Astrocyte of the cerebellum (primary cell): Measurements from ENCODE around the gene SLC36A1.

Experiments used
- DNase-seq: peaks from one replicate; pipeline ENCODE4 v3.0.0-alpha.2; 2011; ENCODE audit warnings: low read depth
- H3K4me3 ChIP-seq: 2 replicates; pipeline ENCODE4 v1.5.1; 2011; ENCODE audit warnings: mild to moderate bottlenecking, low read depth, low read length, moderate library complexity
- in situ Hi-C: cut with HindIII; loops from 2 replicates; pipeline ENCODE4 v1.10.0; 2017; ENCODE audit warnings: low sequenced_read_pairs
- TF ChIP-seq, protein P1 (sequence below): IDR thresholded peaks from 2 replicates; pipeline ENCODE4 v1.5.1; 2012; ENCODE audit warnings: low read length, low read depth, moderate library complexity, mild to moderate bottlenecking; ENCODE audit errors: missing control alignments

SLC36A1 gene

DNA sequence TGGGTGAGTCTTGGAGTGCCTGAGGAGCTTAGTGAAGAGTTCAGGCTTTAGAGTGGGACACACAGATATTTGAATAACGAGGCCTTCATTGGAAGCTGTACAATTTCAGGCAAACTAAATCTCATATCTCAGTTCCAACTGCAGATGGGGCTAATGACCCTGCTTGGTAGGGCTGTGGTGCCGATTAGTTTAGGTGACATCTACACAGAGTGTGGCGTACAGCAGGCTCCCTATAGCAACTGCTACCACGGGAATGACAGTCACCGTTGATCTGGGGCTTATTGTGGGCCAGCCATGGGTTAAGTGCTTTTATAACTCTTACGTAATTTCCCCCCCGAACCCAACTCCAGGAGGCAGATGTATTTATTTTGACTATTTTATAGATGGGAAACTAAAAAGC lies 72.9 kb downstream of the SLC36A1 start:
- TF ChIP-seq, protein P1, sequence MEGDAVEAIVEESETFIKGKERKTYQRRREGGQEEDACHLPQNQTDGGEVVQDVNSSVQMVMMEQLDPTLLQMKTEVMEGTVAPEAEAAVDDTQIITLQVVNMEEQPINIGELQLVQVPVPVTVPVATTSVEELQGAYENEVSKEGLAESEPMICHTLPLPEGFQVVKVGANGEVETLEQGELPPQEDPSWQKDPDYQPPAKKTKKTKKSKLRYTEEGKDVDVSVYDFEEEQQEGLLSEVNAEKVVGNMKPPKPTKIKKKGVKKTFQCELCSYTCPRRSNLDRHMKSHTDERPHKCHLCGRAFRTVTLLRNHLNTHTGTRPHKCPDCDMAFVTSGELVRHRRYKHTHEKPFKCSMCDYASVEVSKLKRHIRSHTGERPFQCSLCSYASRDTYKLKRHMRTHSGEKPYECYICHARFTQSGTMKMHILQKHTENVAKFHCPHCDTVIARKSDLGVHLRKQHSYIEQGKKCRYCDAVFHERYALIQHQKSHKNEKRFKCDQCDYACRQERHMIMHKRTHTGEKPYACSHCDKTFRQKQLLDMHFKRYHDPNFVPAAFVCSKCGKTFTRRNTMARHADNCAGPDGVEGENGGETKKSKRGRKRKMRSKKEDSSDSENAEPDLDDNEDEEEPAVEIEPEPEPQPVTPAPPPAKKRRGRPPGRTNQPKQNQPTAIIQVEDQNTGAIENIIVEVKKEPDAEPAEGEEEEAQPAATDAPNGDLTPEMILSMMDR, result no peak
- DNase-seq, result no peak
- in situ Hi-C loops, result no loop called here
- H3K4me3 ChIP-seq, result no peak overlapping the region

DNA sequence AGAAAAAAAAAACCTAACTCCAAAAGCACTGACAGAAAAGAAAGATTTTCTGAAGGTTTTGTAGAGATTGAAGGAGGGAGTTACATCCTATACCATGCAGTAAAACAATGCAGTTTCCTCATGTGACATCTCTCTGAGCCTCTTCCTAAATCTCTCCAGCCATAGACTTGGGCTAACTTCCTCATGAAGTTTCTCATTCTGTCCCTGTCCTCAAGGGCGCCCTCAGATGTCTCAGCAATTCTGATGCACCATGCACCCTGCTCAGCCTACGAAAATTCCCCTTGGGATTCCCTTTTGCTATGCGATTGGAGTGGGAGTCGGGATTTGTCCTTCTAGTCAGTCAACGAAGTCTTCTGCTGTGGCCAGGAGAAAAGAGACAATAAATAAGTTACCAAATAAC lies 74.8 kb downstream of the SLC36A1 start:
- DNase-seq, result no peak
- no peak overlapping the region for H3K4me3 ChIP-seq
- in situ Hi-C loops, result no loop called here
- TF ChIP-seq, protein P1, result no peak

DNA sequence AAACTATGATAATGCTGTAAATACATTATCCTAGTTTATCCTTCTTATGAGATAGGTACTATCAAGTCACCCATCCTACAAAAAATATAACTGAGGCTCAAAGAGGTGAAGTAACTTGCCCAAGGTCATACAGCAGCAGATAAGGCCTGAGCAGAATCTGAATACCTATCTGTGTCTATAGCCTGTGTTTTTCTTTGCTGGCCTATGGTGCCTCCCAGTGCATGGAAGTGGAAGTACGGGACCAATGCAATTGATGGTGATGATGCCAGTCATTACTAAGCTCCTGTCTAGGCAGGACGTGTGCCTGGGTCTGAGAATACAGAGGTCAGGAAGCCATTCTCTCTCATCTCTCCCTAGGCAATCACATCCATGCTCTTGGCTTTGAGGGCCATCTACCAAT lies 75.9 kb downstream of the SLC36A1 start:
- TF ChIP-seq, protein P1, result peak; percentile 63
- in situ Hi-C loops, result no loop called here
- DNase-seq, result no peak
- no peak overlapping the region for H3K4me3 ChIP-seq

DNA sequence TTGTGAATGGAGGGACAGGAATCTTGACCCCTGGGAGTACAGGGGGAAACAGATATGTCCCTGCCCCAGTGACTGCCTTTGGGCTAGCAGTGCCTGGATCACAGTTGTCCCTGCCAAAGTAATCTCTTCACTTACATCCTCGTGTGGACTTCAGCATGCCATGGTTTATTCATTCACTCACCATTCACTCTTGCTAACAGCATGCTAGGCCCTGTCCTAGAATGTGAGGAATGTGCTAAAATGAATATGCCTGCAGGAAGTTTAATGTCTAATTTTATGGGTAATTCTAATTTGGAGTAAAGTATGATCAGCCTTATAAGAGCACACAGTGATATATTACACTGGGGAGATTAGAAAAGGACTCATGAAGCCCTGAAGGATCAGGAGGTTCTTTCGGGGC lies 80.8 kb downstream of the SLC36A1 start:
- in situ Hi-C loops, result no loop called here
- no peak overlapping the region for H3K4me3 ChIP-seq
- DNase-seq, result no peak
- TF ChIP-seq, protein P1, result no peak

DNA sequence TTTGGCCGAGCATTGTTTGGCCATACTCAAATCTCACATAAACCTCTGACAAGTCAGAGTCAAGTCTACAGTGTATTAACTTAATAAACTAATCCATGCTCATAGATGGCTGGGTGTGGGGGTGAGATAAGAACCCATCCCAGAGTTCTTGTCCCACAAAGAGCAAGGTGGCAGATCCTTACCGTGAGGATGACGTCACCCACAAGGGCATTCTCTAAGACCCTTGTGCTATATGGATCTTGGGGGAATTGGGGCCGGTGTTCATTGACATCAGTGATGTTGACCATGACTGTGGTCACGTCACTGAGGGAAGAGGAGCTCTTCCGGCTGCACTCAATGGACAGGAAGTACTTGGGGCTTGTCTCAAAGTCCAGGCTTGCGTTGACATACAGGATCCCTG lies 81.6 kb downstream of the SLC36A1 start:
- in situ Hi-C loops, result no loop called here
- TF ChIP-seq, protein P1, result no peak

DNA sequence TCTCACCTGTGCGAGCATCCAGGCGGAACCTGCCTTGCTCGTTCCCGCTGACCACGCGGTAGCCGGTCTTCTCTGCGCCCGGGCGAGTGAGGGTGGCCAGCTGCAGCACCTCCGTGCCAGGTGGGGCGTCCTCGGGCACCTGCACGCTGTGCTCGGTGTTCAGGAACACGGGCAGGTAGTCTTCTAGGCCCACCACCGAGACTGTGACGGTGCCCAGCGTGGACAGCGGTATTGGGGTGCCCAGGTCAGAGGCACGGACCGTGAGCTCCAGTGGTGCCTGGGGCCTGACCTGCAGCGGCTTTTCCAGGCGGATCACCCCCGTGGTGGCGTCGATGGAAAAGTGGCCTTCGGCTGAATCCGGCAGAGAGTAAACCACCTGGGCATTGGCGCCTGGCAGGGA lies 84.2 kb downstream of the SLC36A1 start:
- DNase-seq, result no peak
- in situ Hi-C loops, result no loop called here
- TF ChIP-seq, protein P1, result no peak
- no peak overlapping the region for H3K4me3 ChIP-seq

More for the DNA sequence above, 81.6 kb downstream of the SLC36A1 start:
- no peak for DNase-seq
- no peak overlapping the region for H3K4me3 ChIP-seq

DNA sequence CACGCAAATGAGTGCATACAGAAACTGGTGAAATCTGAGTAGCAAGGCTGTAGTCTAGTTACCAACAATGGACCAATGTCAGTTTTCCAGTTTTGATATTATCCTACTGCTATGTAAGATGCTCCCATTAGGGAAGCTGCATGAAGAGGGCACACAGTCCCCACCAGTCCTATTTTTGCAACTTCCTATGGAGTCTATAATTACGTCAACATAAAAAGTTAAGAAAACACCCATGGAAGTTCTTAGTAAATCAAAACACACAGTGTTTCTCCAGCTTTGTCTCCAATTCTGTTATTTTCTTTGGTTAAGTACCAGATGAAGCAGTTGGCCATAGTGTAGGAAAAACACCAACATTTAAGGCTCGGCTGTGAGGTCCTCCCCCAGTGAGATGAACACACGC lies 85.0 kb downstream of the SLC36A1 start:
- DNase-seq, result no peak
- no peak overlapping the region for H3K4me3 ChIP-seq
- TF ChIP-seq, protein P1, result no peak
- in situ Hi-C loops, result no loop called here
